ENCODE results near the gene DLG4.
A peak's percentile ranks its signal among the peaks of the same experiment; 100 is the strongest.
"Not testable (repeated sequence)": the region's sequence is repeated elsewhere in the genome, so short reads cannot be mapped to it uniquely, and the experiment has no call there.

The DLG4 gene

GRCh38 chr17:7211491-7212273, 8.0 kb downstream of the DLG4 start:
- no peak for DNase-seq

GRCh38 chr17:7208754-7209460, 10.7 kb downstream of the DLG4 start:
- no peak for DNase-seq

- DNase-seq = no peak
These were observed 11.5 kb downstream of the DLG4 start for GRCh38 chr17:7208027-7208571.

GRCh38 chr17:7207120-7208001, 12.3 kb downstream of the DLG4 start:
- DNase-seq = no peak

GRCh38 chr17:7205561-7205960, 14.1 kb downstream of the DLG4 start:
- DNase-seq = no peak

- peak; percentile 89 for DNase-seq
These were observed 14.7 kb downstream of the DLG4 start for GRCh38 chr17:7204828-7205461.

GRCh38 chr17:7204336-7204735, 15.3 kb downstream of the DLG4 start:
- no peak for DNase-seq

GRCh38 chr17:7203391-7203790, 16.2 kb downstream of the DLG4 start:
- DNase-seq = no peak

GRCh38 chr17:7196651-7197401, 22.8 kb downstream of the DLG4 start:
- DNase-seq = no peak

- DNase-seq = no peak
These were observed 23.7 kb downstream of the DLG4 start for GRCh38 chr17:7195971-7196370.

- no peak for DNase-seq
These were observed 27.2 kb downstream of the DLG4 start for GRCh38 chr17:7192271-7192937.

GRCh38 chr17:7191571-7192270, 27.9 kb downstream of the DLG4 start:
- peak; percentile 25 for DNase-seq

GRCh38 chr17:7191069-7191468, 28.6 kb downstream of the DLG4 start:
- DNase-seq = no peak

- DNase-seq = no peak
These were observed 29.2 kb downstream of the DLG4 start for GRCh38 chr17:7190276-7190917.

GRCh38 chr17:7186241-7186640, 33.4 kb downstream of the DLG4 start:
- no peak for DNase-seq

GRCh38 chr17:7184647-7185046, 35.0 kb downstream of the DLG4 start:
- no peak for DNase-seq

- DNase-seq = no peak
These were observed 35.5 kb downstream of the DLG4 start for GRCh38 chr17:7184091-7184488.

- no peak for DNase-seq
These were observed 36.1 kb downstream of the DLG4 start for GRCh38 chr17:7183433-7184090.

GRCh38 chr17:7182101-7182500, 37.5 kb downstream of the DLG4 start:
- DNase-seq = not testable (repeated sequence)
